Measurements from ENCODE around the gene NXPH4.

The NXPH4 gene

DNA sequence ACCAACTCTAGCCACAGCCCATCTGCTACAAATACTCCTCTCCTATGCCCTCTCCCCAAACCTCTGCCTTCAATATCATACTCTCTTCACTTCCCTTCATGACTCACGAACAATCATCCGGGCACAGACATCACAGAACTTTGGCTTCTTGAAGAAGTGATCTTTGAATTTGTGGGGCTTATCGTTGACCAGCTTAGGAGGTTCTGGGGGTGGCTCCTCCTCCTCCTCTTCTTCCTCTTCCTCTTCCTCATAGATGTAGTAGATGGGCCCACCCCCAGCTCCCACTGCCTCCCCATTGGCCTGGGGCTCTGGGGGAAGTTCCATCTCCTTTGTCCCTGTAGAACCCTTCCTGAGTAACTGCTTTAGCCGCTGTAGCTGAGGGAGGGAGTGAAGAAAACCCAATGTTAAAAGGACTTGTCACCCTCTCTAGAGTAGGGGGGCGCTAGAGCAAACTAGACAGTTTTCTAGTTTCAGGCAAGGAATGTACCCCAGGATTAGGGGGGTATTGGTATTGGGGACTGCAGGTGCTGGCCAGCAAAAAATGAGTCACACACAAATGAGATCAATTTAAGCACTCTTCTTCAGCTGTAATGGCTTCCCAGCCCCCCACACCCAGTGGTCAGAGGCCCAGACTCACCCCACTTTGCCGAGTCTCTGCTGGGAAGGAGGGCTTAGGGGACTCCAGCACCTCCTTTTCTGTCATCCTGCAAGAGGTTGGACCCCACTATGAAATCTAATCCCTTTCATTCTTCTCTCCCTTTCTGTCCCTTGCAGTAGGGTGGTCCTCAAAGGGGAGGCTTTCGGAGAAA lies 32.5 kb downstream of the NXPH4 start:
- H3K4me3 ChIP-seq (ENCODE audit: control insufficient read depth, low read depth, low read length): no peak overlapping the region
- DNase-seq (ENCODE audit: low read depth): peak; percentile 19

DNA sequence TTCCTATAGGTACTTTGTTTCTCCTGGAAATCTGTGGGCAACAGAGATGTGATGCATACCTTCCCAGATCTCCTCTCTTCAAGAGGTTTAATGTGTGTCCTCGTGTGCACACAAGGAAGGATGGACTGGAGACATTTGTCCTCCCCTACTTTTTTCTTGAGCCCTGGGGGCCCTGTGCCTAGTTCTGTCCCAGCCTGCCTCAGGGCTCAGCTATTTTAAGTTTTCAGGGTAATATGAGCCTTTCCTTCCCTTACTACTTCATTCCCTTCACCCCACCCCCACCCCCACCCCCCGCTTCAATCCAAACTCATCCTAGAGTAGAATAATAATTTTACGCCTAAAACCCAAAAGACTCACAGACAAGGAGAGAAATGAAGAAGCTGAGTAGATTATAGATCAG lies 33.9 kb downstream of the NXPH4 start:
- DNase-seq (ENCODE audit: low read depth): no peak
- no peak for TF ChIP-seq CTCF (conservative IDR thresholded peaks at IDR 0.05; ENCODE audit: control insufficient read depth, insufficient read depth, low read depth, low read length)
- H3K4me3 ChIP-seq (ENCODE audit: control insufficient read depth, low read depth, low read length): no peak overlapping the region

More for the DNA sequence above, 32.5 kb downstream of the NXPH4 start:
- TF ChIP-seq CTCF (conservative IDR thresholded peaks at IDR 0.05; ENCODE audit: control insufficient read depth, insufficient read depth, low read depth, low read length): no peak

- H3K4me3 ChIP-seq (ENCODE audit: control insufficient read depth, low read depth, low read length): no peak within 1 kb of the TSS
- DNase-seq (ENCODE audit: low read depth): no peak
- TF ChIP-seq CTCF (conservative IDR thresholded peaks at IDR 0.05; ENCODE audit: control insufficient read depth, insufficient read depth, low read depth, low read length): no peak
These were observed 34.4 kb downstream of the NXPH4 start, which contains the start of gene STAC3 for GRCh38 chr12:57250956-57251355. Gene STAC3 (minus strand): TSS chr12:57251187. CDS start chr12:57249636, 1,551 bp downstream.

DNA sequence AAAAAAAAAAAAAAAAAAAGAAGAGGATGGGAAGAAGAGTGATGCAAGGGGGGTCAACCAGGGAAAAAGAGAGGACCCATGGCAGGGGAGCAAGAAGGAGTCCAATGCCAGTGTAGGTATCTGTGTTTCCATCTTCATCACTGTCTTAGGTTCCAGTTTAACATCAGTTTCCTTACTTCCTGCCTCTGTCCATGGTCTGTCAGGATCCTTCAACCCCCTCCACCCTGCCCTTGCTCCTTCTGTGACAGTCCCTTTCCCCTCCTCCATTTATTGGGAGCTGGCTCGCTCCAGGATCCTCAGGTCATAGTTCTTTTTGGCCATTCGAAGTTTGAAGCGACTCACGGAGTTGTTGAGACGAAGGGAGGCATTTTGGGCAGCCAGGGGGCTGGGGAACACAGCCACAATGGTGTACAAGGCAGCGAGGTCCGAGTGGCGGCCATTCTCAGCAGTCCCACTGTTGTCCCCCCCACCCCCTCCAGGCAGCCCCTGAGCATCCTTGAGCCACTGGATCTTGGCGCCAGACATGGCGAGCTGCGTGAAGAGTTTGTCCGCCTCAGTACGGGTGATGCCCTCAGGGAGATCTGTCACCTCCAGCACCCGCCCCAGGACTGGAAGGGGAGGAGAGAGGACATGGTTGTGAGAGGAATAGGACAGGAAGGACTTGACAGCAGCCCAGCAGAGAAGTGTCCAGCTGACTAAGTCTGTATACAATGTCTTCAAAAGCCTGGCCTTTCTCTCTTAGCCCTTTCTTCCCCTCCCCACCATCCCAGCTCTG lies 38.1 kb downstream of the NXPH4 start:
- H3K4me3 ChIP-seq (ENCODE audit: control insufficient read depth, low read depth, low read length): no peak overlapping the region
- no peak for DNase-seq (ENCODE audit: low read depth)
- no peak for TF ChIP-seq CTCF (conservative IDR thresholded peaks at IDR 0.05; ENCODE audit: control insufficient read depth, insufficient read depth, low read depth, low read length)

DNA sequence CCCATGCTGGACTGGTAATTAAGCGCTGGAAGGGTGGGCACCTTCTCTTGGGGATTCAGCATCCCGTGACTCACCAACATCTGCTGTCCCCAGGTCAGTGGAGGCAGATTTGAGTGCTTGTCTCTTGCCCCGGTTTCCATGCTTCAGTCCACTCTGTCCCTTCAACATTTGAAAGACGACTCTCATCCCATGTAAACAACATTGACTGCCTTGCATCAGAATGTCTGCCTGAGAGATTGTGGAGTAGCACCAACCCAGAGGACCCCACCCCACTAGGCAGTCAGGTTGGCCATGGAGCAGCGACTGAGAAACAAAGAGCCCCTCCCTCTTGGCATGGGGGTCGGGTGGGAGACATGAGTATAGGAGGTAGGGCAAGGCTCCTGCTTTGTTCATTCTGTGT lies 39.3 kb downstream of the NXPH4 start:
- H3K4me3 ChIP-seq (ENCODE audit: control insufficient read depth, low read depth, low read length): no peak overlapping the region
- DNase-seq (ENCODE audit: low read depth): no peak
- no peak for TF ChIP-seq CTCF (conservative IDR thresholded peaks at IDR 0.05; ENCODE audit: control insufficient read depth, insufficient read depth, low read depth, low read length)

DNA sequence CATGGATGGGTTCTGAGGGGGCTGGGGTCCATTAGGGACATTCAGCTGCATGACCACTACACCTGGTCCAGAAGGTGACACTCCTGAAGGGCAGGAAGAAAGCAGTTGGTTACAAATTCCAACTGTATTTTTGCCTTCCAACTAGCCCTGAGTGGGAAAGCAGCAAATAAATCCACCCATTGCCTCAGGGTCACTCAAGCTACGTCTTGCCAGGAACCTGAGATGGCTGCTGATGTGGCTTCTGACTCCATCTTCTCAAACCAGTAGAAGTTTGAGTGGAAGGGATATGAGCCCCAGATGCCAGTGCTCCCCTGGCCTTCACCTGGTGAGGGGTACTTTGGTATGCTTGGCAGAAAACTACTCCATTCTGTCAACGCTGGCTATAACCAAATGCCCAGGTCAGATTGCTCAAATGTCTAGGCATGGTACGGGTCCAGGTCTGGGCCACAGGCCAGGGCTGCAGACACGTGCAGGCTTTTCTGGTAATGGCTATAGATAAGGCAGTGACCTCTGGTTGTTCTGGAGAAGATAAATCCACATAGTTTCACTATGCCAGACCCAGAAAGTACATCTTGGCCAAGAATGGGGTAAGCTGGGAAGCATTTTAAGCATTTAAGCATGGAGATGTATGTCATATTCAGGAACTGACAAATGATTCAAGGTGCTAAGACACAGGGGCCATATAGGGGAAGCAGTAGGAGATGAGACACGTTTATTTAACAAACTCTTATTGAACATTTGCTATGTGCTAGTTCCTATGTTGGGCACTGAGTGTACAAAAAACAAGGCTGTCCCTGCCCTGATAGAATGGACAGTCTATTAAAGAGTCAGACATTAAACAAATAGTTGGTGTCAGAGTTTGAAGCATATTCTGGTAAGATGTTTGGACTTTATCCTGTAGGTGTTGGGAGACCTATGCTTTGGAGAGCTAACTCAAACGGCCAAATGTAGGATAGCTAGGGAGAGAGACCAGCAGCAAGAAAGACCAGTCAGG lies 42.7 kb downstream of the NXPH4 start:
- no peak overlapping the region for H3K4me3 ChIP-seq (ENCODE audit: control insufficient read depth, low read depth, low read length)
- no peak for TF ChIP-seq CTCF (conservative IDR thresholded peaks at IDR 0.05; ENCODE audit: control insufficient read depth, insufficient read depth, low read depth, low read length)
- DNase-seq (ENCODE audit: low read depth): no peak
